HG03575 (cell line): Measurements from ENCODE around the gene GULP1.
"Not testable (repeated sequence)": the region's sequence is repeated elsewhere in the genome, so short reads cannot be mapped to it uniquely, and the experiment has no call there.

Source experiments
- ATAC-seq: cut with Tn5 transposase; IDR thresholded peaks from one replicate; pipeline ENCODE4 v1.9.1; 2021; ENCODE audit not compliant: unreplicated experiment, insufficient number of reproducible peaks, low FRiP score; ENCODE audit errors: extremely low read depth

Gene GULP1

DNA sequence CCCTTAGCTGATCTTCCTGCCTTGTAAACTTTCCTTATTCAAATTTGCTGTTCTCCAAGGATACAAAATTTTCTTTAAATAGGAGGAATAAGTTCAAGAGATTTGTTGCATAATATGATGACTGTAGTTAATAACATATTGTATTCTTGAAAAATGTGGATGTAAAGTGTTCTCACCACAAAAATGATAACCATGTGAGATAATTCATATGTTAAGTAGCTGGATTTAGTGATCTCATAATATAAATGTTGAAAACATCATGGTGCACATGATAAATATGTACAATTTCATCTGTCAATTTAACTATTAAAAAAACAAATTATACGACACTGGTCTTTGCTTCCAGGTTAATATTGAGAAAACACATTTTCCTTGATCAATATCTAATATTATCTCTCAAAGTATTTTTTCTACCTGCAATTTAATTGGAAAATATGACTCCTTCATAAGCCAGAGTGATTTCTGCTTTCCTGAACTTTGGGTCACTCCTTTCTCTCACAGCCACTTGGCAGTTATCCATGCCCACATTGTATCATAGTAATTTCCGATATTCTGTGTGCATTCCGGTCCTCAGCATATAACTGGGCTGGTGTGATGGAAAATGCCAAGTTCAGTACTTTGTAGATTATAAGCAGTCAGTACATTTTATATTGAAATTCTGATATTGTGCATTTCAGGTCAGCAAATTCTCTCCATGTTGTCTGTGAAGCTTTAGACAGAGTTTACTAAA, 152.6 kb downstream of the GULP1 start:
- ATAC-seq = no peak

DNA sequence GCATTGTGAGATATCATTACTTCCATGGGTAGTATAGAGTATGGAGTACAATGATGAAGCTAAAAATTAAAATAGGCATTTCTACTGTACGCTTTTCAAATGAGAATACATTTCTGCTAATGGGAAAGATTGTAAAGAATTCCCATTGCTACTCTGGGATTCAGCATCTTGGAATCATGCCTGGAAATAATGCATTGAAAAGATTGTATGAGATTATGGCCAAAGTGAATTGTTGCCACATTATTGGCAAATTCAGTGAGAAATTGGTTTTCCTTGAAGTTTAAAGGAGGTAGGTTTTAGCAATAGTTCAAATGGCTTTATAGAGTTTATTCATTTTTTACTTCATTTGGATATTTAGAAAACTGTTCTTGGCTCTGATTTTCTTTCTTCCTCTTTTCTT, 157.9 kb downstream of the GULP1 start:
- ATAC-seq = no peak

DNA sequence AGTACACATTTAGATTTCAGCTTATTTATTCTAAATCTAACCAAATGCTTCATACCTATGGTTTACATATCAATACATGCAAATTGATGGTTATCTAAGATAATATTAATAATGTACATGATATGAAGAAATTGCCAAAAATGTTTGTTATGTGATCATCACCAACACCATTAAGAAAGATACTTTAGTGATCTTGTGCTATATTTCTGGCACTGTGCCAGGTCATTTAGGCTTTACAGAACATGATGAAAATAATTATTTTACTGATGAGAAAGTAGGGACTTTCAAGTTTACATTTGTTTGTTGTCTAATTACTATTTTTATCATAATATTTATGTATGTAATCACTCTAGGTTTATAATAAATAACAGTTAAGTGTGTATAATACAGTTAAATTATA, 158.3 kb downstream of the GULP1 start:
- no peak for ATAC-seq

DNA sequence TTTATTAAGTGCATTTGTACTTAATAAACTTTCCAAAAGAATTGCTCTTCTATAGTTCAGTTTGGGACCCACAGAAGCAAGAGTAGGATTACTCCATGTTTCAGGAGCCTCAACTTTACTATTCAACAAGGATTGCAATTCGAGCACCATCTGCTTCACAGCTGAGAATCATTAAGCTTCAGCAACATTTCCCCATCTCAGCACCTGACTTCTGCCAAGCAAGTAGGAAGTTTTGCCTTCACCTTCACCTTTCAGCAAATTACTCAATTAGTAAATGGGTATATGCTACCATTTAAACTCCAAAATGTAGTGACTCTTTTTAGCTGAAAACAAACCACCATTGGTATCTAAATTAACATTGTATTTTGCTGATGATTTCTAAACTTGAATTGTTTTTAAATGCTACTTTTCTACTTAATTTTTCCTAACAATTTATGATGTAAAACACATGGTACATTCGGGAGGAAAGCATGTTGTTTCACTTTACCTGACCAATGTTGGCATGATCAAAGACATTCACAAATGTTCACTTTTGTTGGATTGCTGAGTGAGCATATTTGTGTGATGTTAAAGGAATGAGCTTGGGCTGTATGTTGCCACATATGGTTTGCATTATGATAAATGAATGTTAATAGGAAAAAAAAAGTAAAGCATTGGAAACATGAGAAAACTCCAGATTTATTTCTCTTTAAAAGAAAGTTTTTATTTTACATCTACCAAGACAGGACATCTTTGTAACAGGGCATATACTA, 159.2 kb downstream of the GULP1 start:
- ATAC-seq = no peak

DNA sequence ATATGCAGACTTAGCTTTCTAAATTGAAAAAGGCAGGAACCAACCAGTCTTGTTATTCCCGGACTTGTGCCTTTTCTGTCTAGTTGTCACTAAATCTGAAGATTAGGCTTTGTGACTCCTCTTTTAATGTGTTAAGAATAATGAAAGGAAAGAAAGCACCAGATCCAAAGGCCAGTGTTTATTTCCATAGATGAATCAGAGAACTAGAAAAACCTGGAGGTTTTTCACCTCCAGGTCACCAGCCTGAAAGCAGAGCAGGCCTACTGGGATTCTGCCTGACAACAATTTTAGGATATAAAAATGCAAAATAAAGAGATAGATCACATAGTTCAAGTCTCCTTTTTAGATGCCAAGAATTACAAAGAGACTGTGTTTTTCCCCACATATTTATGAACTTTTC, 160.4 kb downstream of the GULP1 start:
- ATAC-seq = no peak

DNA sequence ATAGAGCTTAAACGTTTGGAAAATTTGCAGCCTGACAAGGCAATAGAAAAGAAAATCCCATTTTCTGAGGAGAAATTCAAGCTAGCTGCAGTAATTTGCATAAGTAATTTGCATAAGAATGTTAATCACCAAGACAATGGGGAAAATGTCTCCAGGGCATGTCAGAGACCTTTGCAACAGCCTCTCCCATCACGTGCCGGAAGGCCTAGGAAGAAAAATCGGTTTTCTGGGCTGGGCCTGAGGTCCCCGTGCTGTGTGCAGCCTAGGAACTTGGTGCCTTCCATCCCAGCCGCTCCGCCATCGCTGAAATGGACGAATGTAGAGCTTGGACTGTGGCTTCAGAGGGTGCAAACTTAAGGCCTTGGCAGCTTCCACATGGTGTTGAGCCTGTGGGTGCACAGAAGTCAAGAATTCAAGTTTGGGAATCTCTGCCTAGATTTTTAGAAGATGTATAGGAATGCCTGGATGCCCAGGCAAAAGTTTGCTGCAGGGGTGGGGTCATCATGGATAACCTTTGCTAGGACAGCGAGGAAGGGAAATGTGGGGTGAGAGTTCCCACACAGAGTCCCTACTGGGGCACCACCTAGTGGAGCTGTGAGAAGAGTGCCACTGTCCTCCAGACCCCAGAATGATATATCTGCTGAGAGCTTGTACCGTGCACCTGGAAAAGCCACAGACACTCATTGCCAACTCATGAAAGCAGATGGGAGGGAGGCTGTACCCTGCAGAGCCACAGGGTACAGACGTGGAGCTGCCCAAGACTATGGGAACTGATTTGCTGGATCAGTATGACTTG, 164.6 kb downstream of the GULP1 start:
- no peak for ATAC-seq

DNA sequence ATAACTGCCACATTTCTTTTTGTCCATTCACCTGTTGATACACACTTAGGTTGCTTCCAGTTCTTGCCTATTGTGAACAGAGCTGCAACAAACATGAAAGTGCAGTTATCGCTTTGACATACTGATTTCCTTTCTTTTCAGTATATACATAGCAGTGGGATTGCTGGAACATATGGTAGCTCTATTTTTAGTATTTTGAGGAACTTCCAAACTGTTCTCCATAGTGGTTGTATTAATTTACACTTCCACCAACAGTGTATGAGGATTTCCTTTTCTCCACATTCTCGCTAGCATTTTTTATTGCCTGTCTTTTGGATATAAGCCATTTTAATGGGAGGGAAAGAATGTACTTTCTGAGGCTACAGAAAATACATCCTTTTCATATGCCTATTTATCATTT, 167.4 kb downstream of the GULP1 start:
- ATAC-seq = no peak

DNA sequence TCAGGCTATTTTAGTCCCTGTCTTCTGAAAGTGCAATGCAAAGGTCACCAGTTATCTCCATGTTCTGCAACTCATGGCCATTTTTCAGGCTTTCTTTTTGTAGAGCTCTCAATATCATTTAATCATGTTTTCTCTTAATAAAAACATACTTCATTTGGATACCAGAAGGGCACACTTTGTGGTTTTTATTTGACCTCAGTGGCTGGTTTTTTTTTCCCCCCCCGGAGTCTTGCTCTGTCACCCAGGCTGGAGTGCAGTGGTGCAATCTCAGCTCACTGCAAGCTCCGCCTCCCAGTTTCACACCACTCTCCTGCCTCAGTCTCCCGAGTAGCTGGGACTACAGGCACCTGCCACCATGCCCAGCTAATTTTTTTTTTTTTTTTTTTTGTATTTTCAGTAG, 174.4 kb downstream of the GULP1 start:
- not testable (repeated sequence) for ATAC-seq

DNA sequence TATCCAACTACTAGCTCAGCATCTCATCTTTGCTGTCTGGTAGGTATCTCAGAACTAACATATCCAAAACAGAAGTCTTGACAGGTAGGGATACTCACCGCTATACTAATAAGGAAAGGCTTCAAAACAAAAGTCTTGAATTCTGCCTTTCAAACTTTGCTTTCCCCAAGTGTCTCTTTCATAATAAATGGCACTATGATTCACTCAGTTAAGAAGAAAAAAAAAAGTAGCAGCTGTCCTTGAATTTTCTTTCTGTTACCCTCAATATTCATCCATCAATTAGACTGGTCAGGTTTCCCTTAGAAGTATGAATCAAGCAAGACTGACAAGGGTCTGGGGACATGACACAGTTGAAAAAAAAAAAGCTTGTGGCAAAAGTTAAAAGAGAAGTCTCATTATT, 175.1 kb downstream of the GULP1 start:
- no peak for ATAC-seq

DNA sequence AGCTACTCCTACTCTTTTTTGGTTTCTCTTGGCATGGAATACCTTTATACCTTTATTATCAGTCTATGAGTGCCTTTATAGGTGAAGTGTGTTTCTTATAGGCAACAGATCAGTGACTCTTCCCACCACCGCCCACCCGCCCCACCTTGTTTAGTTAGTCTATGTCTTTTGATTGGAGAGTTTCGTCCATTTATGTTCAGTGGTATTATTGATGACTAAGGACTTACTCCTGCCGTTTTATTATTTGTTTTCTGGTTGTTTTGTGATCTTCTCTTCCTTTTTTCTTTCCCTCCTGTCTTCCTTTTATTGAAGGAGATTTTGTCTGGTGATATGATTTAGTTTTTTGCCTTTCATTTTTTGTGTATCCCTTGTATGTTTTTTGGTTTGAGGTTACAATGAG, 179.5 kb downstream of the GULP1 start:
- no peak for ATAC-seq

DNA sequence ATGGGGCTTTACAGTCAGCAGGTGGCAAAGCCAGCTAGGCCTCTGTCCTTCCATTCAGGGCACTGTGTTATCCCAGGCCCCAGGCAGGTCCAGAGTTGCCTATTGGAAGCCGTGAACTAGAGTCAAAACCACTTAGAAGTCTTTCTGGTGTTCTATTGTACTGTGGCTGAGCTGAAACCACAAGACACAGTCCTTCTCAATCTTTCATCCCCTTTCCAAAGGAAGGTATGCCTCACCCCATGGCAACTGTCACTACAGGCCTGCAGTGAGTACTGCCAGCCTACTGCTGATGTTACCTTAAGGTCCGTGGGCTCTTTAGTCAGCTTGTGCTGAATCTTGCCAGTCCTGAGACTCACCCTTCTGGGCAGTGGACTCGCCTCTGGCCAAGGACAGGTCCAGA, 181.6 kb downstream of the GULP1 start:
- no peak for ATAC-seq

DNA sequence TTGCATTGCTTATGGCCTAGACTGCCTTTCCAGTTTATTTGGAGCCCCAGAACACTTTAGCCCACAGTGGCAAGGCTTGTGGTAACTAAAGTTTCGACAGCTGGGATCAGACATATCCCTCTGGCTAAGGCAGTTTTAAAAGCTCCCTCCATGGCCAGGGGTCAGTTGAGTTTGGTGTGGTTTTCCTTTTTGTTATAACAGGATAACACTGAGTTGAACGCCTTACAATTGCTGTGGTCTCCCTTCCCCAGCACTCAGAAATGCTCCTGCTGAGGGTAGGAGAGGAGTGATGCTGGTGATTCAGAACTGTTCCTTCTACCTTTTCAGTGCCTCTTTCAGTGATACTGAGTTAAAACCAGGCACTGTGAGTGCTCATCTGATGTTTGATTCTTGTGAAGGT, 182.6 kb downstream of the GULP1 start:
- no peak for ATAC-seq

DNA sequence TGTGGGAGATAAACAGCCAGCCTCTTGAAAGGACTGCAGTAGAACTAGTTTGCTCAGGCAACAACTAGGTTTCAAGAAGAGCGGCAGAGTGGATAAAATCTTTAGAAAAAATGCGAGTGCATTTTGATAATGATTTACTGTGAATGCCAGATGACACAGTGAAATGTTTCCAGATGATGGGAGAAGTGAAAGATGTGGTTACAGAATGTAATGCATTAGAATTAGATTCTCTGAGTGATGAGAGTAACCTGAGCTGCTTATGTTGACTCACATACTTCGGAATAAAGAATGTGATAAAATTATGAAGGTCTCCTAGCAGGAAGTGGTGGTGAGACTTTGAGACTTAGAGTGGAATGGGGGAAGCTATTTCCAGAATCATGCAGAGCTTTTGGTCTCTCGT, 184.3 kb downstream of the GULP1 start:
- ATAC-seq = no peak

DNA sequence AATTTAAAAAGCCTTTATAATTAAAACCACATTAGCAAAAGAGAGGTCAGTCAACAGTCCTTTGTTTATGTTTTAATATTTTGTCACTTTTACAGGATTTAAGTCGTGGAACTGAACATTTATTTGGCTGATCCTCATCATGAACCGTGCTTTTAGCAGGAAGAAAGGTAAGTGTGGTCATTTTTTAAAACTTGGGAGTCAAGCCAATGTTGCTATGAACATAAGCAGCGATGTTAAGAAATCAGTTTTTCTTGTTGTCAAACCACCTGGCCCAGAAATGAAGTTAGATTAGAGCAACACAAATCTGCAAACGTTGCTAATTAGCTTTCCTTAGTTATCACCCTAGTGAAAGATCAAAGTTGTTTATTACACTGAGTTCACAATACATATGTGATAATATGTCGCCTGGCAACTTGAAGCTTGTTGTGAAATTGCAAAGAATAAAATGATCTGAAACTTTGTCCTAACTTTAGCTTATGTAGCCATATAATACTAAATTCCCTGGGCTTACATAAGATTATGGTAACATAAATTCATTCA, 186.0 kb downstream of the GULP1 start:
- ATAC-seq = no peak

DNA sequence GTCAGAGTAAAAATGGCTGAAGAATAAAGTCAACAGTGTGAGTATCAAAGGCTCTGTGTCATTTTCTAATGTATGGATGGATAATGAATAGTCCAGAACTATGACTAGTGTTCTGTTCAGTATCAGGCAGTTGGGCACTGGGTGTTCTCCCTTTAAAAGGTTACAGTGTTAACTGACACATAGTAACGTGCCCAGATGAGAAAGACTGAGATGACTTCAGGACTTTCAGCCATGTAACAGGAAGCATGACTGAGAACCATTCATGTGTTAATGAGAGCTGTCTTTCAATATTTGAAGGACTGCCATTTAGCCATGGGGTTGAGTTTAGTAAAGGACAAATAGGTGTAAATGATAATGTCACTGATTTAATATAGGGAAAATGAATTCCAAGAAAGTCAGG, 187.1 kb downstream of the GULP1 start:
- peak; percentile 97 for ATAC-seq

DNA sequence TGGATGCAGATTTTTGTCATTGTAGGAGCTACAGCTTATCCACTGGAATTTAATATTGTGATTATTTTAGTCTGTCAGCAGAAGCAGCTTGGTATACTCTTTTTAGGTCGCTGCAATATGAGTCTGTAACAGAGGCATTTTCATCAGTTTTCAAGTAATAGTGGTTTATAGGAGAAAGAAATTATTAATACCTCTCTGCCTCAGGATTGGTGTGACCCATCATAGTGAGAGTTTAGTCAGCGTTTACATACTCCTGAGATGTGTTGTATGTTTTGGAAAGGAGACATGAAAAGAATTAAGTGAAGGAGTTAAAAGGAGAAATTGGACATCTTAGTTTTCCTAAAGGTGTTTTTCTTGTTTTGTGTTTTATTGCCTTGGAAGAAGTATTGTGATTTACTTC, 189.8 kb downstream of the GULP1 start:
- no peak for ATAC-seq

DNA sequence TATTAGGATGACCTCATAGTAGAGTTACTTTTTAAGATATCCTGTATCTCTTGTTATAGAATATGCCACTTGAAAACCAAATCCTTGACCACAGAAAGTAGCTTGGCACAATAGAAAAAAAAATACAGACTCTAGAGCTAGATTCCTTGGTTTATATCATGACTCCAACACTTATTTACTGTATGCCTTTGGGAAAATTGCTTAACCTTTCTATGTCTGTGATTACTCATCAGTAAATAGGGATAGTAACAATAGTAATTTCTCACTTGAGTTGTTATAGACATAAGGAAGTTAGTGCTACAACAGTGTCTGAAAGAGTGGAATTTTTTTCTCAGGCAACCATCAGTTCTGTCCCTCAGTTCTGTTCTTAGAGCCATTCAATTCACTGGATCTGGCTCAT, 193.8 kb downstream of the GULP1 start:
- no peak for ATAC-seq

DNA sequence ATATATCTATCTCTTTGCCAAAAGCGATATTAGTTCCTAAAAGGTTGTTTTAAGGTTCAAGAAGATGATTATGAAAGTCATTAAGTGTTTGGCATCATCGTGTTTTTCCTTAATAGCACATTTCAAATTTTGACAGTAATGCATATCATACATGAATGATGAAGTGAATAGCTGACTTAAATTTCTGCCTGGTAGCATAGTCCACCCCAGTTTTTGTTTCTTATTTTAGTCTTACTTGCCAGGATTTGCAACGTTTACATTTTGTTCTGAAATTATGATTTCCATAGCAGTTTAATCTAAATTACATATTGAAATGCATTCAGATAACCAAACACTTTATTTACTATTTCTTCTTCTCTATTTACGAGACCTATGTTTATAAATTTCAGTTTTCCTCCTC, 201.1 kb downstream of the GULP1 start:
- no peak for ATAC-seq

DNA sequence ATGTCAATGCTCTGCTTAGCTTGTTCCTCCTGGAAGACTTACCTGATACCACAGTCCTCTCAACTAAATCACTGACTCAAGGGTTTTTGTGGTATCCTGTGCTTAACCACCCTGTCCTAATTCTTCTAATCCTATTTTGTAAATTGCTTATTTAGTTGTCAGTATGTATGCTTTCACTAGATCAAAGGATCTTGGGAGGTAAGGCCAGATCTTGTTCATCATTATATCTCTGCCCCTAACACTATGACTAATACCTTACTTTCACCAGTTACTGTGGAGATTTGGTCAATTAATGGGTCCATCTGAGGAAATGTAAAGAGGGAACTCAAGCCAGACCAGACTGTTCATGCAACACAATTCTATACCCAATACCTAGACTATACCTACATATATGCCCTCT, 203.2 kb downstream of the GULP1 start:
- no peak for ATAC-seq

DNA sequence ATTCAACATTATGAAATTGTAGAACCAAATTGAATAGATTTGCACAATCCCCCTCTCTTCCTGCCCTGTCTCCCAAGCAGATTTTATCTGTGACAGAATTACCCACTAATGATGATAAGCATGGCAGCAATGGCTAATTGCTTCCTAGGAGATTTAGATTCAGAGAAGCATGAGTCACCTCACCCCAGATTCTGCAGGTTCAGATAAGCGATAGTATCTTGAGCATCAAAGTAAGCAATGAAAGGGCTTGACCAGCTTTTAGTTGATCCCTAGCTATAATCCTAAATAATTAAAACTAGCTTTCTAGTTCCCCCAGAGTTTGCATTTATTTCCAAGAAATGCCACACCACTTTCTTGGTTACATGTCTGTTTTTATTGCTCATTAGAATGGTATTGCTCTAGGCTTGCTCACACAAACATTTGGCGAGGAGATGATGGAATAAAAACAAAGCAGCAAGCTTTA, 204.3 kb downstream of the GULP1 start:
- ATAC-seq = no peak
